WTC11 (cell line): ENCODE measurements around the gene SLC26A11. TPM values are rescaled to one million over a fixed set of nuclear protein-coding genes. Genes with fewer than 3 reads are reported as not detected.
A peak's percentile ranks its signal among the peaks of the same experiment; 100 is the strongest.

Source experiments
- ATAC-seq: fragments of 200-7000 bp; cut with Tn5 transposase; 2 replicates; pipeline ENCODE4 v1.10.0; 2021; ENCODE audit warnings: mild to moderate bottlenecking, moderate library complexity
- CTCF ChIA-PET: fragments of 300-600 bp; sonication (Branson Sonifier 250); formaldehyde crosslinking; loops from one replicate; lab custom pipeline; 2021; ENCODE audit warnings: antibody characterized with exemption; lab: Charles Lee
- POLR2A ChIA-PET: fragments of 350-600 bp; sonication (Branson Sonifier 250); formaldehyde crosslinking; loops from one replicate; lab custom pipeline; 2021; ENCODE audit warnings: antibody characterized with exemption; lab: Charles Lee
- DNase-seq: peaks from one replicate; pipeline ENCODE4 v3.0.0; 2021; ENCODE audit warnings: low spot score
- H3K27ac Mint-ChIP-seq: 2 replicates; pipeline ENCODE4 v1.8.0; 2021; ENCODE audit warnings: mixed read lengths
- H3K27me3 Mint-ChIP-seq: 2 replicates; pipeline ENCODE4 v1.8.0; 2021; ENCODE audit warnings: low read depth, mild to moderate bottlenecking, moderate library complexity, mixed read lengths
- H3K36me3 Mint-ChIP-seq: 2 replicates; pipeline ENCODE4 v1.8.0; 2021; ENCODE audit warnings: mixed read lengths
- H3K4me1 Mint-ChIP-seq: 2 replicates; pipeline ENCODE4 v1.8.0; 2022; ENCODE audit warnings: mixed read lengths
- H3K4me3 Mint-ChIP-seq: 2 replicates; pipeline ENCODE4 v1.8.0; 2021; ENCODE audit warnings: mild to moderate bottlenecking, moderate library complexity, mixed read lengths
- H3K9me3 Mint-ChIP-seq: 2 replicates; pipeline ENCODE4 v1.8.0; 2021; ENCODE audit warnings: mixed read lengths
- ATF1 ChIP-seq: sonication (generic); formaldehyde crosslinking; IDR thresholded peaks from 2 replicates; pipeline ENCODE4 v1.8.1; 2023; ENCODE audit warnings: mild to moderate bottlenecking, moderate library complexity, missing genetic modification reagents
- FOXJ3 ChIP-seq: sonication (generic); formaldehyde crosslinking; IDR thresholded peaks from 2 replicates; pipeline ENCODE4 v1.9.0; 2021; ENCODE audit warnings: missing genetic modification reagents, mild to moderate bottlenecking, borderline replicate concordance
- FOXP1 ChIP-seq: sonication (generic); formaldehyde crosslinking; IDR thresholded peaks from 2 replicates; pipeline ENCODE4 v1.8.0; 2022; ENCODE audit warnings: missing genetic modification reagents, mild to moderate bottlenecking, moderate library complexity, borderline replicate concordance
- GABPB1 ChIP-seq: sonication (generic); formaldehyde crosslinking; IDR thresholded peaks from 2 replicates; pipeline ENCODE4 v1.8.1; 2023; ENCODE audit warnings: mild to moderate bottlenecking, missing genetic modification reagents
- JUN ChIP-seq: sonication (generic); formaldehyde crosslinking; IDR thresholded peaks from 2 replicates; pipeline ENCODE4 v1.8.0; 2023; ENCODE audit warnings: mild to moderate bottlenecking, missing genetic modification reagents
- NFE2L1 ChIP-seq: sonication (generic); formaldehyde crosslinking; IDR thresholded peaks from 2 replicates; pipeline ENCODE4 v1.8.1; 2023; ENCODE audit warnings: missing genetic modification reagents
- NR2C2 ChIP-seq: sonication (generic); formaldehyde crosslinking; IDR thresholded peaks from 2 replicates; pipeline ENCODE4 v1.8.0; 2022; ENCODE audit warnings: mild to moderate bottlenecking, missing genetic modification reagents
- NR3C1 ChIP-seq: sonication (generic); formaldehyde crosslinking; conservative IDR thresholded peaks from 2 replicates; pipeline ENCODE4 v1.8.1; 2023; ENCODE audit warnings: low read depth, mild to moderate bottlenecking, missing genetic modification reagents
- PRRX2 ChIP-seq: fragments of 250-450 bp; sonication (Bioruptor Pico); IDR thresholded peaks from 2 replicates; pipeline ENCODE4 v1.8.0; 2021; ENCODE audit warnings: mild to moderate bottlenecking
- RORB ChIP-seq: fragments of 250-450 bp; sonication (Bioruptor Pico); IDR thresholded peaks from 2 replicates; pipeline ENCODE4 v1.9.0; 2021; ENCODE audit warnings: mild to moderate bottlenecking
- SOX15 ChIP-seq: fragments of 250-450 bp; sonication (Bioruptor Pico); IDR thresholded peaks from 2 replicates; pipeline ENCODE4 v1.9.0; 2021; ENCODE audit warnings: mild to moderate bottlenecking
- TCF7 ChIP-seq: sonication (generic); formaldehyde crosslinking; IDR thresholded peaks from 2 replicates; pipeline ENCODE4 v1.8.0; 2022; ENCODE audit warnings: mild to moderate bottlenecking, low read depth, missing genetic modification reagents, moderate library complexity
- ZNF263 ChIP-seq: sonication (generic); formaldehyde crosslinking; IDR thresholded peaks from 2 replicates; pipeline ENCODE4 v1.8.1; 2022; ENCODE audit warnings: low read depth, mild to moderate bottlenecking, moderate library complexity, missing genetic modification reagents
- ZNF671 ChIP-seq: fragments of 250-450 bp; sonication (Bioruptor Pico); IDR thresholded peaks from 2 replicates; pipeline ENCODE4 v1.8.0; 2021; ENCODE audit warnings: mild to moderate bottlenecking
- total RNA-seq: library from RNA; stranded (reverse); gene quantifications from 3 replicates; pipeline ENCODE4 v1.2.3, GENCODE V29; 2021
- TF ChIP-seq, protein P1 (sequence below): sonication (generic); formaldehyde crosslinking; IDR thresholded peaks from 2 replicates; pipeline ENCODE4 v1.8.0; 2022; ENCODE audit warnings: mild to moderate bottlenecking, missing genetic modification reagents
- TF ChIP-seq, protein P2 (sequence below): sonication (generic); formaldehyde crosslinking; IDR thresholded peaks from 2 replicates; pipeline ENCODE4 v1.8.0; 2022; ENCODE audit warnings: missing genetic modification reagents
- TF ChIP-seq, protein P3 (sequence below): sonication (generic); formaldehyde crosslinking; IDR thresholded peaks from 2 replicates; pipeline ENCODE4 v1.8.1; 2023; ENCODE audit warnings: mild to moderate bottlenecking, missing genetic modification reagents, borderline replicate concordance

SLC26A11 gene
- total RNA-seq, 1 experiment from 2014 or later: 26.4 TPM

DNA sequence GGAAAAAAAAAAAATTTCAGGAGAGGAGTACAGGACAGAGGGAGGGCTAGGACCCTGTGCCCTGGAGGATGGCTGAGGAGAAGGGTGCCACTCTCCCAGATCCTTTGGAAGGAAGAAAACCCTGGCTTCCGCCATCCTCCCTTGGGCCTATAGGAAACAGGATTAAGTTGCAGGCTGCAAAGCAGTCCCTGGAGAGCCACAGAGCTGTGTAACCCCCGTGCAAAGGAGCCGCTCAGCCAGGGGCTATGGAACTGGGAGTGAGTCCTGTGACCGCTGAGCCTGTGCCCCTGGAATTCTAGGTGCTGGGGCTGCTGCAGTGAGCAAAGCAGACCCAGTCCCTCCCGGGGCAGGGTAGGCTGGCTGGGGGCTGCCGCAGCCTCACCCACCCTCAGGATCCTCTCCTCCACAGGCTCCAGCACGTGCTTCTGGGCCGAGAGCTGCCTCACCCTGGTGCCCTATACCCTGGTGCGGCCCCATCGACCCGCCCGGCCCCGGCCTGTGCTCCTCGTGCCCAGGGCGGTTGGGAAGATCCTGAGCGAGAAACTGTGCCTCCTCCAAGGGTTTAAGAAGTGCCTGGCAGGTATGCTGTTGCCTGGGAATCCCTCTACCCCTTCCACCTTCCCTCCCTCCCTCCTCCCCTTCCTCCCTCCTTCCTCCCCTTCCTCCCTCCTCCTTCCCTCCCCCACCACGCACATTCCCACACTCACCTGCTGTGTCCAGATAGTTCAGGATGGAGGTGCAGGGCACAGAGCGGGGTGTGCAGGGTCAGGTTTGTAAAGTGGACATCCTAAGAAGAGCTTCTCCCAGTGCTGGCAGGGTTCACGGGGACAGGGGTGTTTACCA, 15.4 kb upstream of the SLC26A11 start:
- Mint-ChIP-seq H3K36me3 (peaks cover 5% of the 10 kb centered on the region), H3K27ac (no peak overlapping the region), H3K27me3 (no peaks in the 10 kb centered on the region), H3K4me1 (no peaks in the 10 kb centered on the region), H3K9me3 (no peaks in the 10 kb centered on the region), H3K4me3 (no peak overlapping the region)
- ChIA-PET CTCF (interaction anchor here (1.2 to 4.3 kb wide), 4 partner anchors 8 to 156 kb away, joined by 3 to 18 read pairs (median 6); no protein-coding TSS in a partner anchor), POLR2A (no interaction called here)
- DNase-seq (no peak), ATAC-seq (no peak; the same call in 1 of the 2 replicates)
- TF ChIP-seq PRRX2 (CRISPR knock-in tag) (no peak), ZNF263 (CRISPR knock-in tag) (peak; percentile 83; the same call in 1 of the 2 replicates)
- TF ChIP-seq, protein P1, sequence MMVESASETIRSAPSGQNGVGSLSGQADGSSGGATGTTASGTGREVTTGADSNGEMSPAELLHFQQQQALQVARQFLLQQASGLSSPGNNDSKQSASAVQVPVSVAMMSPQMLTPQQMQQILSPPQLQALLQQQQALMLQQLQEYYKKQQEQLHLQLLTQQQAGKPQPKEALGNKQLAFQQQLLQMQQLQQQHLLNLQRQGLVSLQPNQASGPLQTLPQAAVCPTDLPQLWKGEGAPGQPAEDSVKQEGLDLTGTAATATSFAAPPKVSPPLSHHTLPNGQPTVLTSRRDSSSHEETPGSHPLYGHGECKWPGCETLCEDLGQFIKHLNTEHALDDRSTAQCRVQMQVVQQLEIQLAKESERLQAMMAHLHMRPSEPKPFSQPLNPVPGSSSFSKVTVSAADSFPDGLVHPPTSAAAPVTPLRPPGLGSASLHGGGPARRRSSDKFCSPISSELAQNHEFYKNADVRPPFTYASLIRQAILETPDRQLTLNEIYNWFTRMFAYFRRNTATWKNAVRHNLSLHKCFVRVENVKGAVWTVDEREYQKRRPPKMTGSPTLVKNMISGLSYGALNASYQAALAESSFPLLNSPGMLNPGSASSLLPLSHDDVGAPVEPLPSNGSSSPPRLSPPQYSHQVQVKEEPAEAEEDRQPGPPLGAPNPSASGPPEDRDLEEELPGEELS (CRISPR knock-in tag): no peak

DNA sequence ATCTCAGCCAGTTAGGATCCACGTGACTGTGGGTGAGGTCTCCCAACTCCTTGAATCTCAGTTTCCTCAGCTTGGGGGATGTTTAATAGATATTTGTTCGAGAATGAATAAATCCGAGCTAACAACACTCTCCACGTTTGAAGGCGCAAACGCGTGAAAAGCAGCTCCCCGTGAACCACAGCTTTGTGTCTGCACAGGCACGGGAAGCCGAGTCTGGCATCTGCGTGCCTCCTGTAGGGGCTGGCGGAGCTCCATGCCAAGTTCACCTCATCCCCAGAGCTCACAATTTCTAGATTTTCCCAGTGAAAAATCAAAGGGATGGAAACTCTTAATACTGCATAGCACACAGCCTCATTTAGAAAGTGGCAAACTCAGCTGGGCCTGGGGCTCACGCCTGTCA, 14.4 kb upstream of the SLC26A11 start:
- no peak overlapping the region for H3K4me3 Mint-ChIP-seq
- POLR2A ChIA-PET: no interaction called here
- TF ChIP-seq FOXP1 (no peak), NR2C2 (CRISPR knock-in tag) (no peak), RORB (CRISPR knock-in tag) (no peak), NR3C1 (no peak), GABPB1 (CRISPR knock-in tag) (no peak), NFE2L1 (CRISPR knock-in tag) (no peak), FOXJ3 (no peak), ATF1 (CRISPR knock-in tag) (no peak), ZNF671 (CRISPR knock-in tag) (no peak), SOX15 (CRISPR knock-in tag) (no peak), PRRX2 (CRISPR knock-in tag) (no peak), TCF7 (no peak), JUN (CRISPR knock-in tag) (no peak)
- TF ChIP-seq, protein P2, sequence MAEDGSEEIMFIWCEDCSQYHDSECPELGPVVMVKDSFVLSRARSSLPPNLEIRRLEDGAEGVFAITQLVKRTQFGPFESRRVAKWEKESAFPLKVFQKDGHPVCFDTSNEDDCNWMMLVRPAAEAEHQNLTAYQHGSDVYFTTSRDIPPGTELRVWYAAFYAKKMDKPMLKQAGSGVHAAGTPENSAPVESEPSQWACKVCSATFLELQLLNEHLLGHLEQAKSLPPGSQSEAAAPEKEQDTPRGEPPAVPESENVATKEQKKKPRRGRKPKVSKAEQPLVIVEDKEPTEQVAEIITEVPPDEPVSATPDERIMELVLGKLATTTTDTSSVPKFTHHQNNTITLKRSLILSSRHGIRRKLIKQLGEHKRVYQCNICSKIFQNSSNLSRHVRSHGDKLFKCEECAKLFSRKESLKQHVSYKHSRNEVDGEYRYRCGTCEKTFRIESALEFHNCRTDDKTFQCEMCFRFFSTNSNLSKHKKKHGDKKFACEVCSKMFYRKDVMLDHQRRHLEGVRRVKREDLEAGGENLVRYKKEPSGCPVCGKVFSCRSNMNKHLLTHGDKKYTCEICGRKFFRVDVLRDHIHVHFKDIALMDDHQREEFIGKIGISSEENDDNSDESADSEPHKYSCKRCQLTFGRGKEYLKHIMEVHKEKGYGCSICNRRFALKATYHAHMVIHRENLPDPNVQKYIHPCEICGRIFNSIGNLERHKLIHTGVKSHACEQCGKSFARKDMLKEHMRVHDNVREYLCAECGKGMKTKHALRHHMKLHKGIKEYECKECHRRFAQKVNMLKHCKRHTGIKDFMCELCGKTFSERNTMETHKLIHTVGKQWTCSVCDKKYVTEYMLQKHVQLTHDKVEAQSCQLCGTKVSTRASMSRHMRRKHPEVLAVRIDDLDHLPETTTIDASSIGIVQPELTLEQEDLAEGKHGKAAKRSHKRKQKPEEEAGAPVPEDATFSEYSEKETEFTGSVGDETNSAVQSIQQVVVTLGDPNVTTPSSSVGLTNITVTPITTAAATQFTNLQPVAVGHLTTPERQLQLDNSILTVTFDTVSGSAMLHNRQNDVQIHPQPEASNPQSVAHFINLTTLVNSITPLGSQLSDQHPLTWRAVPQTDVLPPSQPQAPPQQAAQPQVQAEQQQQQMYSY: no peak
- TF ChIP-seq, protein P3, sequence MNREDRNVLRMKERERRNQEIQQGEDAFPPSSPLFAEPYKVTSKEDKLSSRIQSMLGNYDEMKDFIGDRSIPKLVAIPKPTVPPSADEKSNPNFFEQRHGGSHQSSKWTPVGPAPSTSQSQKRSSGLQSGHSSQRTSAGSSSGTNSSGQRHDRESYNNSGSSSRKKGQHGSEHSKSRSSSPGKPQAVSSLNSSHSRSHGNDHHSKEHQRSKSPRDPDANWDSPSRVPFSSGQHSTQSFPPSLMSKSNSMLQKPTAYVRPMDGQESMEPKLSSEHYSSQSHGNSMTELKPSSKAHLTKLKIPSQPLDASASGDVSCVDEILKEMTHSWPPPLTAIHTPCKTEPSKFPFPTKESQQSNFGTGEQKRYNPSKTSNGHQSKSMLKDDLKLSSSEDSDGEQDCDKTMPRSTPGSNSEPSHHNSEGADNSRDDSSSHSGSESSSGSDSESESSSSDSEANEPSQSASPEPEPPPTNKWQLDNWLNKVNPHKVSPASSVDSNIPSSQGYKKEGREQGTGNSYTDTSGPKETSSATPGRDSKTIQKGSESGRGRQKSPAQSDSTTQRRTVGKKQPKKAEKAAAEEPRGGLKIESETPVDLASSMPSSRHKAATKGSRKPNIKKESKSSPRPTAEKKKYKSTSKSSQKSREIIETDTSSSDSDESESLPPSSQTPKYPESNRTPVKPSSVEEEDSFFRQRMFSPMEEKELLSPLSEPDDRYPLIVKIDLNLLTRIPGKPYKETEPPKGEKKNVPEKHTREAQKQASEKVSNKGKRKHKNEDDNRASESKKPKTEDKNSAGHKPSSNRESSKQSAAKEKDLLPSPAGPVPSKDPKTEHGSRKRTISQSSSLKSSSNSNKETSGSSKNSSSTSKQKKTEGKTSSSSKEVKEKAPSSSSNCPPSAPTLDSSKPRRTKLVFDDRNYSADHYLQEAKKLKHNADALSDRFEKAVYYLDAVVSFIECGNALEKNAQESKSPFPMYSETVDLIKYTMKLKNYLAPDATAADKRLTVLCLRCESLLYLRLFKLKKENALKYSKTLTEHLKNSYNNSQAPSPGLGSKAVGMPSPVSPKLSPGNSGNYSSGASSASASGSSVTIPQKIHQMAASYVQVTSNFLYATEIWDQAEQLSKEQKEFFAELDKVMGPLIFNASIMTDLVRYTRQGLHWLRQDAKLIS (CRISPR knock-in tag): no peak
- TF ChIP-seq, all 79 proteins: peak for 0
- no peak overlapping the region for H3K27ac Mint-ChIP-seq
- CTCF ChIA-PET: interaction anchor here (0.5 to 4.3 kb wide), 5 partner anchors 9 to 371 kb away, joined by 3 to 18 read pairs (median 6); partner anchors contain the start of genes SGSH and SLC26A11
- no peak for ATAC-seq
- no peaks in the 10 kb centered on the region for H3K9me3 Mint-ChIP-seq
- no peaks in the 10 kb centered on the region for H3K27me3 Mint-ChIP-seq
- DNase-seq: no peak
- H3K36me3 Mint-ChIP-seq: peaks cover 12% of the 10 kb centered on the region
- H3K4me1 Mint-ChIP-seq: no peaks in the 10 kb centered on the region
